ENCODE results near the gene IGFBP7. TPM values are rescaled to one million over a fixed set of nuclear protein-coding genes. Genes with fewer than 3 reads are reported as not detected.

Gene IGFBP7
- total RNA-seq, 1 experiment from 2014 or later: not detected

- H3K36me3 ChIP-seq (ENCODE audit: insufficient read depth, low read length, poor library complexity, severe bottlenecking): no peaks in the 10 kb centered on the region
- H3K27ac ChIP-seq (ENCODE audit: low read depth, low read length, poor library complexity, severe bottlenecking): no peak overlapping the region
- no peaks in the 10 kb centered on the region for H3K9me3 ChIP-seq (ENCODE audit: low read depth, low read length, poor library complexity, severe bottlenecking)
- ChIA-PET CTCF (no interaction called here), POLR2A (ENCODE audit: low non-redundant PET) (no interaction called here)
- no peak overlapping the region for H3K4me3 ChIP-seq (ENCODE audit: low read depth, low read length, poor library complexity, severe bottlenecking)
- DNase-seq (ENCODE audit: low spot score): no peak
- TF ChIP-seq CTCF (conservative IDR thresholded peaks at IDR 0.05; ENCODE audit: low read depth, low read length) (no peak), EZH2 (IDR thresholded peaks at IDR 0.05; ENCODE audit: borderline replicate concordance, low read depth, low read length, poor library complexity, severe bottlenecking) (no peak)
- BruUV-seq (replicated peaks): no TSS peak
- H3K4me1 ChIP-seq (ENCODE audit: insufficient read depth, low read length, poor library complexity, severe bottlenecking): no peaks in the 10 kb centered on the region
- H3K27me3 ChIP-seq (replicated peaks; ENCODE audit: insufficient read depth, low read depth, low read length, poor library complexity): peaks cover 2% of the 10 kb centered on the region
- intact Hi-C loops (cut with micrococcal nuclease; ENCODE audit: unreplicated experiment): no loop called here
These were observed 8.0 kb downstream of the IGFBP7 start for GRCh38 chr4:57102050-57102624.

- Histone ChIP-seq H3K9me3 (ENCODE audit: low read depth, low read length, poor library complexity, severe bottlenecking) (no peaks in the 10 kb centered on the region), H3K36me3 (ENCODE audit: insufficient read depth, low read length, poor library complexity, severe bottlenecking) (no peaks in the 10 kb centered on the region), H3K27me3 (replicated peaks; ENCODE audit: insufficient read depth, low read depth, low read length, poor library complexity) (no peaks in the 10 kb centered on the region), H3K27ac (ENCODE audit: low read depth, low read length, poor library complexity, severe bottlenecking) (no peak overlapping the region), H3K4me3 (ENCODE audit: low read depth, low read length, poor library complexity, severe bottlenecking) (no peak overlapping the region), H3K4me1 (ENCODE audit: insufficient read depth, low read length, poor library complexity, severe bottlenecking) (no peaks in the 10 kb centered on the region)
- BruUV-seq (replicated peaks): no TSS peak
- DNase-seq (ENCODE audit: low spot score): no peak
- TF ChIP-seq CTCF (conservative IDR thresholded peaks at IDR 0.05; ENCODE audit: low read depth, low read length) (no peak), EZH2 (IDR thresholded peaks at IDR 0.05; ENCODE audit: borderline replicate concordance, low read depth, low read length, poor library complexity, severe bottlenecking) (no peak)
- ChIA-PET CTCF (no interaction called here), POLR2A (ENCODE audit: low non-redundant PET) (no interaction called here)
- intact Hi-C loops (cut with micrococcal nuclease; ENCODE audit: unreplicated experiment): no loop called here
These were observed 9.1 kb downstream of the IGFBP7 start for GRCh38 chr4:57100979-57101651.

- no peaks in the 10 kb centered on the region for H3K36me3 ChIP-seq (ENCODE audit: insufficient read depth, low read length, poor library complexity, severe bottlenecking)
- no peak for TF ChIP-seq EZH2 (IDR thresholded peaks at IDR 0.05; ENCODE audit: borderline replicate concordance, low read depth, low read length, poor library complexity, severe bottlenecking)
- TF ChIP-seq CTCF (conservative IDR thresholded peaks at IDR 0.05; ENCODE audit: low read depth, low read length): no peak
- H3K27ac ChIP-seq (ENCODE audit: low read depth, low read length, poor library complexity, severe bottlenecking): no peak overlapping the region
- intact Hi-C loops (cut with micrococcal nuclease; ENCODE audit: unreplicated experiment): no loop called here
- POLR2A ChIA-PET (ENCODE audit: low non-redundant PET): no interaction called here
- BruUV-seq (replicated peaks): no TSS peak
- H3K4me3 ChIP-seq (ENCODE audit: low read depth, low read length, poor library complexity, severe bottlenecking): no peak overlapping the region
- DNase-seq (ENCODE audit: low spot score): no peak
- CTCF ChIA-PET: no interaction called here
- H3K4me1 ChIP-seq (ENCODE audit: insufficient read depth, low read length, poor library complexity, severe bottlenecking): no peaks in the 10 kb centered on the region
- H3K9me3 ChIP-seq (ENCODE audit: low read depth, low read length, poor library complexity, severe bottlenecking): no peaks in the 10 kb centered on the region
- H3K27me3 ChIP-seq (replicated peaks; ENCODE audit: insufficient read depth, low read depth, low read length, poor library complexity): no peaks in the 10 kb centered on the region
These were observed 10.8 kb downstream of the IGFBP7 start for GRCh38 chr4:57099363-57099762.

All from A673 (cell line).